GM19193 (cell line): ENCODE results near the gene BCAS2.

ENCODE experiments used
- POLR2A ChIP-seq: IDR thresholded peaks from 4 replicates; pipeline ENCODE4 v1.6.1; 2011; ENCODE audit not compliant: insufficient read depth, insufficient read length; ENCODE audit errors: extremely low read depth

Gene BCAS2

GRCh38 chr1:114586513-114587047, 5.2 kb upstream of the BCAS2 start:
- TF ChIP-seq POLR2A = no peak

GRCh38 chr1:114585231-114585630, 3.8 kb upstream of the BCAS2 start:
- TF ChIP-seq POLR2A = no peak

- TF ChIP-seq POLR2A = no peak
These were observed 7.0 kb downstream of the BCAS2 start for GRCh38 chr1:114574365-114574764.

GRCh38 chr1:114564141-114564540, 17.3 kb downstream of the BCAS2 start:
- no peak for TF ChIP-seq POLR2A

GRCh38 chr1:114561333-114561732, 20.1 kb downstream of the BCAS2 start:
- TF ChIP-seq POLR2A = no peak

GRCh38 chr1:114559356-114559755, 22.1 kb downstream of the BCAS2 start:
- TF ChIP-seq POLR2A = no peak

GRCh38 chr1:114558544-114558943, 22.9 kb downstream of the BCAS2 start:
- TF ChIP-seq POLR2A = no peak

GRCh38 chr1:114554577-114554976, 26.8 kb downstream of the BCAS2 start:
- TF ChIP-seq POLR2A = no peak

GRCh38 chr1:114552106-114552639, 29.2 kb downstream of the BCAS2 start:
- TF ChIP-seq POLR2A = no peak

GRCh38 chr1:114551400-114551799, 30.0 kb downstream of the BCAS2 start:
- TF ChIP-seq POLR2A = no peak

- no peak for TF ChIP-seq POLR2A
These were observed 31.1 kb downstream of the BCAS2 start for GRCh38 chr1:114550336-114550735.

- TF ChIP-seq POLR2A = no peak
These were observed 32.3 kb downstream of the BCAS2 start for GRCh38 chr1:114549137-114549536.

GRCh38 chr1:114547076-114547475, 34.3 kb downstream of the BCAS2 start:
- no peak for TF ChIP-seq POLR2A

GRCh38 chr1:114545796-114546195, 35.6 kb downstream of the BCAS2 start:
- no peak for TF ChIP-seq POLR2A

- TF ChIP-seq POLR2A = no peak
These were observed 36.1 kb downstream of the BCAS2 start for GRCh38 chr1:114545315-114545714.

GRCh38 chr1:114540821-114541220, 40.6 kb downstream of the BCAS2 start:
- TF ChIP-seq POLR2A = no peak

- TF ChIP-seq POLR2A = no peak
These were observed 41.1 kb downstream of the BCAS2 start for GRCh38 chr1:114540272-114540671.
